Activated CD4-positive, alpha-beta memory T cell treated with anti-CD3 and anti-CD28 coated beads for 36 hours (primary cell): ENCODE results near the gene TLK2. TPM values are rescaled to one million over a fixed set of nuclear protein-coding genes. Genes with fewer than 3 reads are reported as not detected.
"Not testable (repeated sequence)": the region's sequence is repeated elsewhere in the genome, so short reads cannot be mapped to it uniquely, and the experiment has no call there.

Experiments
- CTCF ChIA-PET: fragments of 350-600 bp; sonication (Branson Sonifier 250); formaldehyde crosslinking; loops from one replicate; lab custom pipeline; 2021; ENCODE audit warnings: antibody characterized with exemption, inconsistent platforms; lab: Charles Lee
- POLR2A ChIA-PET: fragments of 350-600 bp; sonication (Branson Sonifier 250); formaldehyde crosslinking; loops from one replicate; lab custom pipeline; 2021; ENCODE audit warnings: antibody characterized with exemption; lab: Charles Lee
- DNase-seq: peaks from one replicate; pipeline ENCODE4 v3.0.0-alpha.2; 2020
- H3K27ac Mint-ChIP-seq: one replicate; pipeline ENCODE4 v1.8.0; 2021; ENCODE audit warnings: mixed read lengths
- H3K27me3 Mint-ChIP-seq: one replicate; pipeline ENCODE4 v1.8.0; 2021; ENCODE audit warnings: mixed read lengths
- H3K36me3 Mint-ChIP-seq: one replicate; pipeline ENCODE4 v1.8.0; 2021; ENCODE audit warnings: mixed read lengths
- H3K4me1 Mint-ChIP-seq: one replicate; pipeline ENCODE4 v1.8.0; 2021; ENCODE audit warnings: low read depth, mixed read lengths
- H3K4me3 Mint-ChIP-seq: one replicate; pipeline ENCODE4 v1.8.0; 2021; ENCODE audit warnings: mild to moderate bottlenecking, mixed read lengths
- H3K9me3 Mint-ChIP-seq: one replicate; pipeline ENCODE4 v1.8.0; 2021; ENCODE audit warnings: mixed read lengths
- intact Hi-C: fragments of 100-400 bp; cut with micrococcal nuclease; formaldehyde crosslinking; loops from one replicate; pipeline ENCODE4 v1.15.1; 2023
- total RNA-seq, 2 experiments: library from RNA; stranded (reverse); gene quantifications; one replicate each; pipeline ENCODE4 v1.2.3, GENCODE V29; 2021

Gene TLK2
- total RNA-seq = 10 to 100 TPM; 30.7 to 31.6 TPM

DNA sequence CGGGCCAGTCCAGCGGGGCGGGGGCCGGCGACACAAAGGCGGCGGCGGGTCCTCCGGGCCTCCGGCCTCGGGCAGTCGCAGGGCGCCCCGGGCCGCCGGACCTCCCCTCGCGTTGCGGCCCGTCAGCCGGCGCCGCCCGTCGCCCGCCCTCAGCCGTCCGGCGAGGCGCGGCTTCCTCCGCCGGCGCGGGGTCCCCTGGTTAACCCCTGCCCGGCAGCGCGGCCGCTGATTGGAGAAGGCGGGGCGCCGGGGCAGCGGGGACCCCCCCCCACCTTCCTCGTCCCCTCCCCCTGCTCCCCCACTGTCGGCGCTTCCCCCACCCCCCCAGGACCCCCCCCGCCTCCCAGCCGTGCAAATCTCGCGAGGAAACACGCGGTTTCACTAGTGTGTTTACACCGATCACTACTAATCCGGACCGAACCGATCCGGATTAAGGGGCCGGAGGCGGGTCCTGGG, at the start of gene TLK2:
TLK2 (plus strand) TSS at position 402 of the 456 bp plus-strand sequence. CDS start 2,301 bp downstream, outside the sequence.
- ChIA-PET POLR2A (no interaction called here), CTCF (no interaction called here)

DNA sequence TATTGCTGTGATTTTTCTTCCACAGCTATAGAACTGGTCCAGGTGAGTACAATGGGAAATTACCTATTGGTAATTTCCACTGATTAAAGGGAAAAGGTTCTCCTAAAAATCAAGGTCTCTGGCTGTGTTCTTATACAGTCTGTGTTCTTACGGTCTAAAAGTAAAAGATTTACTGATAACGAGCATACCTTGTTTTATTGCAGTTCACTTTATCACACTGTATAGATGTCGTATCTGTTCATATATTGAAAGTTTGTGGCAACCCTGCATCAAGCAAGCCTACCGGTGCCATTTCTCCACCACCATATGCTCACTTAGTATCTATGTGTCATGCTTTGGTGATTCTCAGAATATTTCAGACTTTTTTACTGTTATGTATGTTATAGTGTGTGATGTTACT, 43.4 kb upstream of the TLK2 start:
- H3K9me3 Mint-ChIP-seq, H3K27me3 Mint-ChIP-seq: not testable (repeated sequence)

More for the DNA sequence above, at the start of gene TLK2:
- peak within 1 kb of the TSS; percentile 83 for H3K4me3 Mint-ChIP-seq
- intact Hi-C loops = loop anchor here (5.0 kb wide), 1 partner anchor 56 kb away; the partner anchor contains the start of gene METTL2A
- H3K9me3 Mint-ChIP-seq = no peaks in the 10 kb centered on the region
- DNase-seq = peak; percentile 86
- H3K27ac Mint-ChIP-seq = peak within 1 kb of the TSS; percentile 93
- H3K27me3 Mint-ChIP-seq = no peaks in the 10 kb centered on the region
- H3K4me1 Mint-ChIP-seq = peaks cover 30% of the 10 kb centered on the region
- H3K36me3 Mint-ChIP-seq = peaks cover 15% of the 10 kb centered on the region

DNA sequence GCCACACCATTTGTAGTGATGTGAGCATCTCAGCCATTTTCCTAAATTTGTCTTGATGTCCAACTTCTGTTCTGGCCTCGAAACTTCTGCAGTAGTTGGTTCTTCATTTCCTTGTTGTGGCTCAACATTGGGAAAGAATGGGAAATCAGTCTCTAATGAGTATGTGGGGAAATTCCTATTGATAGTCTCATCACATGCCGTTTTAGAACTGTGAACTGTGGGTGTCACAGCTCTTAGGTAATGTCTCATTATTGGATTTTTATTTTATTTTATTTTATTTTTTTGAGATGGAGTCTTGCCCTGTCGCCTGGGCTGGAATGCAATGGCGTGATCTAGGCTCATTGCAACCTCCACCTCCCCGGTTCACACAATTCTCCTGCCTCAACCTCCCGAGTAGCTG, 37.4 kb upstream of the TLK2 start:
- H3K27me3 Mint-ChIP-seq, POLR2A ChIA-PET, H3K9me3 Mint-ChIP-seq, DNase-seq, H3K4me3 Mint-ChIP-seq, CTCF ChIA-PET, intact Hi-C loops, H3K27ac Mint-ChIP-seq, H3K4me1 Mint-ChIP-seq: not testable (repeated sequence)
- peaks cover 25% of the 10 kb centered on the region for H3K36me3 Mint-ChIP-seq

More for the DNA sequence above, 43.4 kb upstream of the TLK2 start:
- POLR2A ChIA-PET, H3K4me3 Mint-ChIP-seq, DNase-seq, intact Hi-C loops, CTCF ChIA-PET, H3K4me1 Mint-ChIP-seq, H3K27ac Mint-ChIP-seq: not testable (repeated sequence)
- peaks cover 20% of the 10 kb centered on the region for H3K36me3 Mint-ChIP-seq

DNA sequence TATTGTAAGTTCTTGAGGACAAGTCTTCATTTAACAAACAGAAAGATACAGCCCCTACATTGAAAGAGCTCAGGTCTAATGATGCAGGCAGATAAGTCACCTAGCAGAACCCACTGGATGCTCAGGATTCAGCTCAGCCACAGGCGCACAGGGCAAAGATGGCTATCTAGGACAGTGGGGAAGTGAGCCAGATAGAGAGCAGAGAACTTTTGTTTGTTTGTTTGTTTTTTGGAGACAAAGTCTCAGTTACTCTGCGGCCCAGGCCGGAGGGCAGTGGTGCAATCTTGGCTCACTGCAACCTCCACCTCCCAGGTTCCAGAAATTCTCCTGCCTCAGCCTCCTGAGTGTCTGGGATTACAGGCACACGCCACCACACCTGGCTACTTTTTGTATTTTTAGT, 34.6 kb upstream of the TLK2 start:
- H3K9me3 Mint-ChIP-seq = no peaks in the 10 kb centered on the region
- no peaks in the 10 kb centered on the region for H3K27me3 Mint-ChIP-seq
- intact Hi-C loops = no loop called here
- ChIA-PET POLR2A (no interaction called here), CTCF (no interaction called here)
- H3K4me1 Mint-ChIP-seq = no peaks in the 10 kb centered on the region
- H3K36me3 Mint-ChIP-seq = peaks cover 33% of the 10 kb centered on the region
- no peak for DNase-seq
- H3K27ac Mint-ChIP-seq = no peak overlapping the region
- no peak overlapping the region for H3K4me3 Mint-ChIP-seq

DNA sequence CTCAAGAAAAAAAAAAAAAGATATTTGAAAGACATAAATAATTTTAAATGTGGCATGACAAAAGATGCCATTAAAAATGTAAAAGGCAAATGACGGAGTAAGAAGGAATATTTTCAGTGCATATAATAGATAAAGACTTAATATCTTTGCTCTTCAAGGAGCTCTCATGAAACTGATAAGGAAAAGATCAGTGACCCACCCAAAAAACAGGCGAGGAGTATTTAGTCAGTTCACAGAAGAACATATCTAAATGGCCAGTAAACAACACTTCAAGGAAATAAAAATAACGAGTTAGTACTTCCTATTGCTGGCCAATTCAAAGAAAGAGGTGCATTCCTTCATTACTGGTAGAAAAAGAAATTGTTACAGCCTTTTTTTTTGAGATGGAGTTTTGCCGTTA, 32.8 kb upstream of the TLK2 start:
- H3K4me3 Mint-ChIP-seq, intact Hi-C loops, H3K9me3 Mint-ChIP-seq, H3K27ac Mint-ChIP-seq, POLR2A ChIA-PET, CTCF ChIA-PET, H3K27me3 Mint-ChIP-seq, H3K4me1 Mint-ChIP-seq, DNase-seq: not testable (repeated sequence)
- H3K36me3 Mint-ChIP-seq = peaks cover 35% of the 10 kb centered on the region

DNA sequence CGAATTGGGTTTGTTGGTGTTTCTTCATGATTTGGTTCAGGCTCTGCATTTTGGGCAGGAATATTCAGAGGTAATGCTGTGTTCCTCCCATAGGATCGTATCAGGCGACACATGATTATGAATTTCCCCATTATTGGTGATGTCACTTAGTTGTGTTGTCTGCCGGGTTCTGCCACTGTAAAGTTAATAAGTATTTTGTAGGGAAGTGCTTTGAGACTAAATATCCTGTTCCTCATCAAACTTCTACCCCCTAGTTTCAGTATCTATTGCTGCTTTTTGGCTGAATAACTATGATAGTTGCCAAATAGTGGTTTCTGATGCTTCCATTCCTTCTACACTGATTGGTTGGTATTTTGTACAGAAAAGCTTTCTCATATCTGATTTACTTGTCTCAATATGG, 26.4 kb upstream of the TLK2 start:
- H3K36me3 Mint-ChIP-seq = peaks cover 18% of the 10 kb centered on the region
- H3K9me3 Mint-ChIP-seq, H3K4me1 Mint-ChIP-seq, H3K27ac Mint-ChIP-seq, POLR2A ChIA-PET, DNase-seq, intact Hi-C loops, H3K4me3 Mint-ChIP-seq, CTCF ChIA-PET, H3K27me3 Mint-ChIP-seq: not testable (repeated sequence)

DNA sequence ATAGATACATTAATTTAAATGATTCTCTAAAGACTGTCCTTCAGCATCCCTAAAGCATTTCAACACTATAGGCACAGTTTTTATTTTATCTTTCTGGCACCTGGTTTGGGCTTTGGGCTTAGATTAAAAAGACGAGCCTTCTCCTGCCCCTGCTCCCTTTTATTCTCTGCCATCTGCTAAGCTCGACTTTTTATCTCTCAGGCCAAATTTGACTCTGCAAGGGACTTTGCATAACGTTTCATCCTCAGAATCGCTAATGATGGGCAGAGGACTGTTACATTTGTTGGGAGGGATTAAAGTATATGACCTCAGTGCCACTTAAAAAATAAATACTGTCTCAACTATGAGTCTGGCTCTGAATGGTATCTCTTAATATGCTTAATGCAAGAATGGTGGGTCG, 25.6 kb upstream of the TLK2 start:
- H3K4me1 Mint-ChIP-seq = peaks cover 12% of the 10 kb centered on the region
- DNase-seq, H3K27me3 Mint-ChIP-seq, intact Hi-C loops, H3K27ac Mint-ChIP-seq, CTCF ChIA-PET, H3K9me3 Mint-ChIP-seq, POLR2A ChIA-PET, H3K4me3 Mint-ChIP-seq: not testable (repeated sequence)
- peaks cover 13% of the 10 kb centered on the region for H3K36me3 Mint-ChIP-seq

DNA sequence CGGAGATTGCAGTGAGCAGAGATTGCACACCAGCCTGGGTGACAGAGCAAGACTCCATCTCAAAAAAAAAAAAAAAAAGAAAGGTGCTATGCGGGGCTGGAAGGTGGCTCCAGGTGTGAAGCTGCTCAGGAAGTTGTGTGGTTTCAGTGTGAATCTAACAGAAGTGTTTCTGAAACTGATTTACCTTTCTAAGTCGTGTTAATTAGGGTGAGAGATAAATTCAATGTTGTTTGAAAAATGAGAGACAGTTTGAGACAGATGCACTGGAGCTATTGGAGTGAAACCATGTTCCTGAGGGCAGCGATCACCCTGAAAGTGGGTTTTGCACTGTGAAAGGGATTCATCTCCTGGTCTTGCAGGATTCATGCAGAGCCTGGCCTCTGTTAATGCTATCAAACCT, 25.0 kb upstream of the TLK2 start:
- H3K27me3 Mint-ChIP-seq, intact Hi-C loops, CTCF ChIA-PET, H3K9me3 Mint-ChIP-seq, POLR2A ChIA-PET, DNase-seq, H3K4me3 Mint-ChIP-seq: not testable (repeated sequence)
- peaks cover 10% of the 10 kb centered on the region for H3K36me3 Mint-ChIP-seq
- peaks cover 18% of the 10 kb centered on the region for H3K4me1 Mint-ChIP-seq
- peak overlapping the region; percentile 28 for H3K27ac Mint-ChIP-seq

DNA sequence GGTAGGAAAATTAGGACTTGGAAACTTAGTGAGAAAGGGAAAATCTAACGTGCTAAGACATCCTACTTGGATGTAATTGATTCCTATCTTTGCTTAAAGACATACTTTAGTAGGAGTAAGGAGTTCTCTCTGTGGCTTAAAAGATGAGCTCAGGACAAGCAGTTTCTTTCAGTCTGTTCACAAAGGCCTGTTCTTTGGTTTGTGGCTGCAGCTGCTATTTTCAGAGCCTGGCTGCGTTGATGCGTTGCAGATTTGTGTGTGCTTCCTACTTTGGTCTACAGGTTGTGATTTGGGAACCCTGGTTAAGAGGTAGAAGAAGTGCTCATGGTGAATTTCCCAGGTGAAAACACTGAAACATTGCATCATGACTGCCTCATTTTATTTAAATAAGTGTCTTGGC, 24.5 kb upstream of the TLK2 start:
- CTCF ChIA-PET, POLR2A ChIA-PET, H3K4me3 Mint-ChIP-seq: not testable (repeated sequence)

DNA sequence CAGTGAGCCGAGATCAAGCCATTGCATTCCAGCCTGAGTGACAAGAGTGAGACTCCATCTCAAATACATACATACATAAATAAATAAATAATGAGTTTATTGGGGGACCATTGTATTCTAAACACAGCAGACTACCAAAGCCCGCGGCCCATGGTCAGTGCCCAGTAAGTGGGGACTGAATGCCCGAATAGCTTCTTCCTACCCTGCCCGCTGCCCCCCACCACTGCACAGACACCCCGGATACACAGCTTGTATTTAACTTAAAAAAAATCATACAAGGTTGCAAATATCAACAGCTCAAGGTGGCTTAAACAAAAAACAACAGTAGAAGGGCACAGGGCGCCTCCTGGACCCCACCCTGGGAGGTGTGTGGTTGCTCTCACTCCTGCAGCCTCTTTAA, 22.6 kb upstream of the TLK2 start:
- CTCF ChIA-PET = no interaction called here
- Mint-ChIP-seq H3K4me1 (peaks cover 19% of the 10 kb centered on the region), H3K27me3 (no peaks in the 10 kb centered on the region), H3K27ac (no peak overlapping the region), H3K4me3 (no peak overlapping the region), H3K36me3 (peaks cover 2% of the 10 kb centered on the region), H3K9me3 (no peaks in the 10 kb centered on the region)
- POLR2A ChIA-PET = no interaction called here
- intact Hi-C loops = no loop called here
- no peak for DNase-seq

More for the DNA sequence above, 24.5 kb upstream of the TLK2 start:
- H3K9me3 Mint-ChIP-seq, H3K27me3 Mint-ChIP-seq, H3K27ac Mint-ChIP-seq, intact Hi-C loops, DNase-seq, H3K36me3 Mint-ChIP-seq: not testable (repeated sequence)
- peaks cover 19% of the 10 kb centered on the region for H3K4me1 Mint-ChIP-seq

DNA sequence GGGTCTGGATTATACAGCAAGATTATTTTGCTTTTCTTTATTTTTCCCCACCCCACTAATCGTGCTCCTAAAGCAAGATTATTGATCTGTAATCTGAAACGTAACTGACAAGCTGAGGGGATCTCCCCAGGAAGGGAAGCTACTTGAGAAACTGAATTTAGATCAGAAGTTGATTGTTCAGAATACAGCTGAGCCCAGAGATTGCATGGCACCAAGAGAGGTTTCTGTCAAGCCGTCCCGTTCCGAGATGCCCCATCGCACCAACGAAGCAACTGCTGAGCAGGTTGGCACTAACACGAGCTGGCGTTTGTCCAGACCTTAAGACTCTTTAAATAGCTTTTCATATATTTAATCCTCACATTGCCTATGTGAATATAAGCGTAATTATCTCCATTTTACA, 20.1 kb upstream of the TLK2 start:
- POLR2A ChIA-PET, intact Hi-C loops, H3K36me3 Mint-ChIP-seq, H3K27me3 Mint-ChIP-seq, H3K27ac Mint-ChIP-seq, H3K9me3 Mint-ChIP-seq, H3K4me3 Mint-ChIP-seq, DNase-seq: not testable (repeated sequence)
- peaks cover 19% of the 10 kb centered on the region for H3K4me1 Mint-ChIP-seq
- CTCF ChIA-PET = interaction anchor here (0.6 kb wide), 1 partner anchor 300 kb away, joined by 3 read pairs; no protein-coding TSS in a partner anchor

DNA sequence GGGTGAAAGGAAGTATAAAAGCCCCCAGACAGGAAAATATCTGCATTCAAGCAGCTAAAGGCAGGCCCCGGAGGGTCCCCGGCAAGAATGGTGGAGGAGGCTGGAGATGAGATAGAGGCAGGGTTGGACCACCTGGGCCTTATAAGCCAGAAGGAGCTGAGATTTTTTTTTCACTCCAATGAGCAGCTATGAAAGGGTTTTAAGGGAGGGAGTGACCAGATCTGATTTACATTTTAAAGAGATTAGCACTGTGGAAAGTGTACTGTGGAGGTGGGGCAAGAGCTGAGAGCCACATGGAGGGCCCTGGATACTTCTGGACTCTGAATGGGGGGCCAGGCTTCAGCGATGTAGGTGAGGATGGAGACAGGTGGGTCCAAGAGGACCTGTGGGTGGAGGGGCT, 14.2 kb upstream of the TLK2 start:
- H3K4me3 Mint-ChIP-seq, POLR2A ChIA-PET, H3K9me3 Mint-ChIP-seq, intact Hi-C loops, CTCF ChIA-PET, DNase-seq, H3K27ac Mint-ChIP-seq, H3K27me3 Mint-ChIP-seq, H3K36me3 Mint-ChIP-seq, H3K4me1 Mint-ChIP-seq: not testable (repeated sequence)

DNA sequence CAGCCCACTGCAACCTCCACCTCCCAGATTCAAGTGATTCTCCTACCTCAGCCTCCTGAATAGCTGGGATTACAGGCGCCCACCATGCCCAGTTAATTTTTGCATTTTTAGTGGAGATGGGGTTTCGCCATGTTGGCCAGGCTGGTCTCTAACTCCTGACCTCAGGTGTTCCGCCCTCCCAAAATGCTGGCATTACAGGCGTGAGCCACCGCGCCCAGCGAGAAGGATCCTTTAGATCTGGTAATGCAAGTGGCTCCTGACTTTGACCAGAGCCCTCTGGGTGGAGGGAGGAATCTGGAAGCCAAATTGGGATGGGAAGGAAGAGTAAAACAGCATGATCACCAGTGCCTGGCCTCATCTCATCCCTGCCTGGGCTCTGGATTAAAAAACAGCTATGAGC, 13.4 kb upstream of the TLK2 start:
- H3K27me3 Mint-ChIP-seq, intact Hi-C loops, DNase-seq, H3K4me3 Mint-ChIP-seq, H3K9me3 Mint-ChIP-seq, H3K27ac Mint-ChIP-seq, H3K36me3 Mint-ChIP-seq, POLR2A ChIA-PET, H3K4me1 Mint-ChIP-seq, CTCF ChIA-PET: not testable (repeated sequence)
